ENCODE measurements around the gene BAD. TPM values are rescaled to one million over a fixed set of nuclear protein-coding genes. Genes with fewer than 3 reads are reported as not detected.
A peak's percentile ranks its signal among the peaks of the same experiment; 100 is the strongest.

The BAD gene
- total RNA-seq, 3 donors from 2014 or later (not counting 1 experiment from before 2014, with no cell fraction given) = 30.6 to 35.8 (median 31.6) TPM

DNA sequence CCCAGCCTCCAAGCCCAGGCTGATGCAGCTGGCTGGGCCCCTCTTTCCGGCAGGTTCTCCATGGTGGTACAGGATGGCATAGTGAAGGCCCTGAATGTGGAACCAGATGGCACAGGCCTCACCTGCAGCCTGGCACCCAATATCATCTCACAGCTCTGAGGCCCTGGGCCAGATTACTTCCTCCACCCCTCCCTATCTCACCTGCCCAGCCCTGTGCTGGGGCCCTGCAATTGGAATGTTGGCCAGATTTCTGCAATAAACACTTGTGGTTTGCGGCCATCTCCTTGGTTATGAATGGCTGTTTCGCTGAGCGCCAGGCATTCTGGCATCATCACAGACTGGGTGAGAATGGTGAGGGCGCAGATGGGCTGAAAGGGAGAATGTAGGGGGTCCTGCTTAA, 37.1 kb upstream of the BAD start:
- Mint-ChIP-seq H3K27me3 (ENCODE audit: low read depth in 2 of 2) (no peaks in the 10 kb centered on the region), H3K4me1 (peaks cover 44 to 47% of the 10 kb centered on the region in 2 donors), H3K4me3 (no peak overlapping the region), H3K27ac (peak overlapping the region in 1 of 2 donors; percentile 99), H3K9me3 (no peaks in the 10 kb centered on the region), H3K36me3 (no peaks in the 10 kb centered on the region)
- no peak overlapping the region for H3K4me3 ChIP-seq (ENCODE audit: low read length)
- WGBS (ENCODE audit: insufficient coverage) = 96% methylated on average over 5 of the region's 5 CpGs
- TF ChIP-seq, protein P1, sequence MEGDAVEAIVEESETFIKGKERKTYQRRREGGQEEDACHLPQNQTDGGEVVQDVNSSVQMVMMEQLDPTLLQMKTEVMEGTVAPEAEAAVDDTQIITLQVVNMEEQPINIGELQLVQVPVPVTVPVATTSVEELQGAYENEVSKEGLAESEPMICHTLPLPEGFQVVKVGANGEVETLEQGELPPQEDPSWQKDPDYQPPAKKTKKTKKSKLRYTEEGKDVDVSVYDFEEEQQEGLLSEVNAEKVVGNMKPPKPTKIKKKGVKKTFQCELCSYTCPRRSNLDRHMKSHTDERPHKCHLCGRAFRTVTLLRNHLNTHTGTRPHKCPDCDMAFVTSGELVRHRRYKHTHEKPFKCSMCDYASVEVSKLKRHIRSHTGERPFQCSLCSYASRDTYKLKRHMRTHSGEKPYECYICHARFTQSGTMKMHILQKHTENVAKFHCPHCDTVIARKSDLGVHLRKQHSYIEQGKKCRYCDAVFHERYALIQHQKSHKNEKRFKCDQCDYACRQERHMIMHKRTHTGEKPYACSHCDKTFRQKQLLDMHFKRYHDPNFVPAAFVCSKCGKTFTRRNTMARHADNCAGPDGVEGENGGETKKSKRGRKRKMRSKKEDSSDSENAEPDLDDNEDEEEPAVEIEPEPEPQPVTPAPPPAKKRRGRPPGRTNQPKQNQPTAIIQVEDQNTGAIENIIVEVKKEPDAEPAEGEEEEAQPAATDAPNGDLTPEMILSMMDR (IDR thresholded peaks at IDR 0.05) = no peak
- H3K4me1 ChIP-seq (ENCODE audit: control insufficient read depth, insufficient read depth, low read length) = peaks cover 25% of the 10 kb centered on the region
- no peak for ATAC-seq
- no peaks in the 10 kb centered on the region for H3K27me3 ChIP-seq (ENCODE audit: control insufficient read depth, insufficient read depth, low read length)
- no peak for DNase-seq
- peaks cover 16% of the 10 kb centered on the region for H3K36me3 ChIP-seq (ENCODE audit: control insufficient read depth, insufficient read depth, low read length)
- no peaks in the 10 kb centered on the region for H3K9me3 ChIP-seq (ENCODE audit: control insufficient read depth, insufficient read depth, low read length)
- no peak overlapping the region for H3K27ac ChIP-seq (ENCODE audit: low read length)
- intact Hi-C loops (cut with micrococcal nuclease) = no loop called here

DNA sequence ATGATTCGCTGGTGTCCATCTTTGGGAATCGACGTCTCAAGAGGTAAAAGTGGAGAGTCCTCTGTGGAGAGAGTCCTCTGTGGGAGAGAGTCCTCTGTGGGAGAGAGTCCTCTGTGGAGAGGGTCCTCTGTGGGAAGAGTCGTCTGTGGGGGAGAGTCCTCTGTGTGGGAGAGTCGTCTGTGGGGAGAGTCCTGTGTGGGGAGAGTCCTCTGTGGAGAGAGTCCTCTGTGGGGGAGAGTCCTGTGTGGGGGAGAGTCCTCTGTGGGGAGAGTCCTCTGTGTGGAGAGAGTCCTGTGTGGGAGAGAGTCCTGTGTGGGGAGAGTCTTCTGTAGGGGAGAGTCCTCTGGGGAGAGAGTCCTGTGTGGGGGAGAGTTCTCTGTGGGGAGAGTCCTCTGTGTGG, 36.6 kb upstream of the BAD start:
- 93% methylated on average over 5 of the region's 5 CpGs for WGBS (ENCODE audit: insufficient coverage)

DNA sequence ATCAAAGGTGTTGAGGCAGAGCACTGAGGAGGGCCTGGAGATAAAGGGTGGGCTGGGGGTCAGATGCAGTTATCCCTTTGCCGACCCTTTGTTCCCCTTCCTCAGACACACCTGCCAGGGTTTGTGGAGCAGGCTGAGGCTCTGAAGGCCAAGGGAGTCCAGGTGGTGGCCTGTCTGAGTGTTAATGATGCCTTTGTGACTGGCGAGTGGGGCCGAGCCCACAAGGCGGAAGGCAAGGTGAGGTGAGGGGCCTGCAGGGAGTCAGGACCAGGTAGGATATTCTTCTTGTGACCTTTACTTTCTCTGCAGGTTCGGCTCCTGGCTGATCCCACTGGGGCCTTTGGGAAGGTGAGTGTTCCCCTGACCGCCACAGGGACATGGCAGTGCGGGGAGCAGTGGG, 36.1 kb upstream of the BAD start:
- Mint-ChIP-seq H3K4me1 (peaks cover 46 to 51% of the 10 kb centered on the region in 2 donors), H3K36me3 (no peaks in the 10 kb centered on the region), H3K4me3 (peak overlapping the region; percentile 28), H3K27me3 (ENCODE audit: low read depth in 2 of 2) (no peaks in the 10 kb centered on the region), H3K9me3 (no peaks in the 10 kb centered on the region), H3K27ac (peak overlapping the region; percentile 26 to 99)
- TF ChIP-seq, protein P1 (IDR thresholded peaks at IDR 0.05) = no peak
- peaks cover 17% of the 10 kb centered on the region for H3K36me3 ChIP-seq (ENCODE audit: control insufficient read depth, insufficient read depth, low read length)
- ATAC-seq (no peak), DNase-seq (no peak)
- intact Hi-C loops (cut with micrococcal nuclease) = no loop called here
- peaks cover 30% of the 10 kb centered on the region for H3K4me1 ChIP-seq (ENCODE audit: control insufficient read depth, insufficient read depth, low read length)
- 100% methylated on average over 7 of the region's 7 CpGs for WGBS (ENCODE audit: insufficient coverage)
- no peaks in the 10 kb centered on the region for H3K9me3 ChIP-seq (ENCODE audit: control insufficient read depth, insufficient read depth, low read length)
- no peak overlapping the region for H3K4me3 ChIP-seq (ENCODE audit: low read length)
- H3K27ac ChIP-seq (ENCODE audit: low read length) = no peak overlapping the region
- H3K27me3 ChIP-seq (ENCODE audit: control insufficient read depth, insufficient read depth, low read length) = no peaks in the 10 kb centered on the region

More for the DNA sequence above, 36.6 kb upstream of the BAD start:
- Mint-ChIP-seq H3K27me3 (ENCODE audit: low read depth in 2 of 2) (no peaks in the 10 kb centered on the region), H3K9me3 (no peaks in the 10 kb centered on the region), H3K4me1 (peaks cover 46 to 51% of the 10 kb centered on the region in 2 donors), H3K27ac (peak overlapping the region; percentile 26 to 99), H3K4me3 (no peak overlapping the region), H3K36me3 (no peaks in the 10 kb centered on the region)
- no peak overlapping the region for H3K27ac ChIP-seq (ENCODE audit: low read length)
- intact Hi-C loops (cut with micrococcal nuclease) = no loop called here
- no peak for ATAC-seq
- H3K4me3 ChIP-seq (ENCODE audit: low read length) = no peak overlapping the region
- peaks cover 30% of the 10 kb centered on the region for H3K4me1 ChIP-seq (ENCODE audit: control insufficient read depth, insufficient read depth, low read length)
- no peaks in the 10 kb centered on the region for H3K9me3 ChIP-seq (ENCODE audit: control insufficient read depth, insufficient read depth, low read length)
- DNase-seq = no peak
- peaks cover 16% of the 10 kb centered on the region for H3K36me3 ChIP-seq (ENCODE audit: control insufficient read depth, insufficient read depth, low read length)
- TF ChIP-seq, protein P1 (IDR thresholded peaks at IDR 0.05) = no peak
- no peaks in the 10 kb centered on the region for H3K27me3 ChIP-seq (ENCODE audit: control insufficient read depth, insufficient read depth, low read length)

Data from natural killer cell (primary cell).